Activated CD4-positive, alpha-beta T cell treated with anti-CD3 and anti-CD28 coated beads for 36 hours (primary cell): ENCODE data around the gene RNF41. TPM values are rescaled to one million over a fixed set of nuclear protein-coding genes. Genes with fewer than 3 reads are reported as not detected.
"Not testable (repeated sequence)": the region's sequence is repeated elsewhere in the genome, so short reads cannot be mapped to it uniquely, and the experiment has no call there.

Experiments
- ATAC-seq: fragments of 200-7000 bp; cut with Tn5 transposase; one replicate; pipeline ENCODE4 v1.10.0; 2021; ENCODE audit warnings: mild to moderate bottlenecking, moderate library complexity
- CTCF ChIA-PET: fragments of 350-600 bp; sonication (Branson Sonifier 250); formaldehyde crosslinking; loops from one replicate; lab custom pipeline; 2021; ENCODE audit warnings: antibody characterized with exemption; lab: Charles Lee
- POLR2A ChIA-PET: fragments of 350-600 bp; sonication (Branson Sonifier 250); formaldehyde crosslinking; loops from one replicate; lab custom pipeline; 2021; ENCODE audit warnings: antibody characterized with exemption, inconsistent platforms; lab: Charles Lee
- DNase-seq: peaks from one replicate; pipeline ENCODE4 v3.0.0-alpha.2; 2020
- H3K27ac Mint-ChIP-seq: one replicate; pipeline ENCODE4 v1.8.0; 2021; ENCODE audit warnings: mixed read lengths
- H3K27me3 Mint-ChIP-seq: one replicate; pipeline ENCODE4 v1.8.0; 2021; ENCODE audit warnings: mixed read lengths
- H3K36me3 Mint-ChIP-seq: one replicate; pipeline ENCODE4 v1.8.0; 2021; ENCODE audit warnings: low read depth, mixed read lengths
- H3K4me1 Mint-ChIP-seq: one replicate; pipeline ENCODE4 v1.8.0; 2021; ENCODE audit warnings: mixed read lengths
- H3K4me3 Mint-ChIP-seq: one replicate; pipeline ENCODE4 v1.8.0; 2021; ENCODE audit warnings: mild to moderate bottlenecking, moderate library complexity, mixed read lengths
- H3K9me3 Mint-ChIP-seq: one replicate; pipeline ENCODE4 v1.8.0; 2021; ENCODE audit warnings: low read depth, mixed read lengths
- intact Hi-C, 2 experiments: fragments of 100-400 bp; cut with DNase I in 1 of 2; cut with micrococcal nuclease in 1 of 2; formaldehyde crosslinking; loops; one replicate each; pipeline versions ENCODE4 v1.14.2 to v1.15.1; 2022 to 2024; cut with DNase I, micrococcal nuclease
- total RNA-seq, 2 experiments: library from RNA; stranded (reverse); gene quantifications; one replicate each; pipeline ENCODE4 v1.2.3, GENCODE V29; 2021

RNF41 gene
- total RNA-seq, 2 experiments from 2014 or later = 25.2 to 28.8 TPM

- H3K9me3 Mint-ChIP-seq = no peaks in the 10 kb centered on the region
- intact Hi-C loops = loop anchor here in 1 of 2 experiments (1.0 kb wide), 1 partner anchor 26 kb away; no protein-coding TSS in a partner anchor
- CTCF ChIA-PET = interaction anchor here (0.6 to 3.0 kb wide), 10 partner anchors 10 to 517 kb away, joined by 3 to 18 read pairs (median 3); partner anchors contain the start of genes RNF41 and SMARCC2
- H3K4me1 Mint-ChIP-seq = peaks cover 26% of the 10 kb centered on the region
- DNase-seq (no peak), ATAC-seq (no peak)
- H3K27ac Mint-ChIP-seq = peak overlapping the region; percentile 96
- peak overlapping the region; percentile 99 for H3K4me3 Mint-ChIP-seq
- H3K36me3 Mint-ChIP-seq = peaks cover 62% of the 10 kb centered on the region
- no peaks in the 10 kb centered on the region for H3K27me3 Mint-ChIP-seq
- POLR2A ChIA-PET = interaction anchor here (0.7 to 4.4 kb wide), 3 partner anchors 9 to 43 kb away, joined by 3 to 19 read pairs (median 16); partner anchors contain the start of genes ESYT1, MYL6B and ZC3H10
Measured at GRCh38 chr12:56160894-56161689, 60.6 kb downstream of the RNF41 start.

GRCh38 chr12:56160193-56160763 lies 61.4 kb downstream of the RNF41 start:
- H3K36me3 Mint-ChIP-seq = peaks cover 63% of the 10 kb centered on the region
- peaks cover 26% of the 10 kb centered on the region for H3K4me1 Mint-ChIP-seq
- intact Hi-C loops = loop anchor here in 1 of 2 experiments (1.0 kb wide), 1 partner anchor 27 kb away; no protein-coding TSS in a partner anchor
- H3K4me3 Mint-ChIP-seq = peak overlapping the region; percentile 99
- peak; percentile 78 for DNase-seq
- POLR2A ChIA-PET = interaction anchor here (3.2 to 4.4 kb wide), 2 partner anchors 32 to 42 kb away, joined by 16 to 19 read pairs; partner anchors contain the start of genes ESYT1 and ZC3H10
- peak; percentile 61 for ATAC-seq
- H3K9me3 Mint-ChIP-seq = no peaks in the 10 kb centered on the region
- CTCF ChIA-PET = interaction anchor here (0.6 to 1.6 kb wide), 6 partner anchors 31 to 900 kb away, joined by 3 to 6 read pairs (median 4); partner anchors contain the start of gene ESYT1
- H3K27me3 Mint-ChIP-seq = no peaks in the 10 kb centered on the region
- peak overlapping the region; percentile 96 for H3K27ac Mint-ChIP-seq

- ChIA-PET CTCF (interaction anchor here (0.5 to 1.8 kb wide), 10 partner anchors 25 to 900 kb away, joined by 3 to 10 read pairs (median 3); partner anchors contain the start of genes ESYT1 and SMARCC2), POLR2A (interaction anchor here (1.4 to 4.4 kb wide), 2 partner anchors 31 to 41 kb away, joined by 9 to 19 read pairs; partner anchors contain the start of genes ESYT1 and ZC3H10)
- Mint-ChIP-seq H3K36me3 (peaks cover 64% of the 10 kb centered on the region), H3K9me3 (no peaks in the 10 kb centered on the region), H3K27me3 (no peaks in the 10 kb centered on the region), H3K4me3 (peak overlapping the region; percentile 99), H3K4me1 (peaks cover 26% of the 10 kb centered on the region), H3K27ac (peak overlapping the region; percentile 96)
- DNase-seq (no peak), ATAC-seq (no peak)
- intact Hi-C loops = loop anchor here (1.0 to 10.0 kb wide), 4 partner anchors 28 to 925 kb away; partner anchors contain the start of genes NAB2 (in 1 of the 2) and ZC3H10 (in 1 of the 2)
Measured at GRCh38 chr12:56159482-56160192, 62.1 kb downstream of the RNF41 start.

- Mint-ChIP-seq H3K9me3 (no peaks in the 10 kb centered on the region), H3K36me3 (peaks cover 60% of the 10 kb centered on the region), H3K4me3 (peak overlapping the region; percentile 99), H3K27ac (peak overlapping the region; percentile 96), H3K27me3 (no peaks in the 10 kb centered on the region), H3K4me1 (peaks cover 26% of the 10 kb centered on the region)
- DNase-seq (peak; percentile 45), ATAC-seq (peak; percentile 1)
- ChIA-PET POLR2A (interaction anchor here (1.4 to 4.4 kb wide), 2 partner anchors 31 to 41 kb away, joined by 9 to 19 read pairs; partner anchors contain the start of genes ESYT1 and ZC3H10), CTCF (interaction anchor here (0.5 to 1.8 kb wide), 14 partner anchors 8 to 224 kb away, joined by 3 to 10 read pairs (median 4); partner anchors contain the start of genes ESYT1 and SMARCC2)
- intact Hi-C loops = loop anchor here (1.0 to 10.0 kb wide), 9 partner anchors 30 to 926 kb away; partner anchors contain the start of genes ZC3H10 (in 2 of the 2), CS (in 1 of the 2), ESYT1 (in 1 of the 2) and NAB2 (in 1 of the 2)
Measured at GRCh38 chr12:56158926-56159461, 62.7 kb downstream of the RNF41 start.

GRCh38 chr12:56158029-56158925 lies 63.4 kb downstream of the RNF41 start, which contains the start of gene MYL6:
TSS of gene MYL6 (plus strand) at chr12:56158359. CDS start at chr12:56158402, 43 bp downstream.
- Mint-ChIP-seq H3K9me3 (no peaks in the 10 kb centered on the region), H3K4me3 (peak within 1 kb of the TSS; percentile 99), H3K4me1 (peaks cover 30% of the 10 kb centered on the region), H3K36me3 (peaks cover 54% of the 10 kb centered on the region), H3K27ac (peak within 1 kb of the TSS; percentile 96), H3K27me3 (no peaks in the 10 kb centered on the region)
- peak; percentile 96 for DNase-seq
- CTCF ChIA-PET = interaction anchor here (0.5 to 1.8 kb wide), 10 partner anchors 9 to 223 kb away, joined by 3 to 10 read pairs (median 4); partner anchors contain the start of genes ESYT1 and SMARCC2
- peak; percentile 85 for ATAC-seq
- intact Hi-C loops = loop anchor here (1.0 to 10.0 kb wide), 9 partner anchors 30 to 927 kb away; partner anchors contain the start of genes ZC3H10 (in 2 of the 2), CS (in 1 of the 2), ESYT1 (in 1 of the 2) and NAB2 (in 1 of the 2)
- POLR2A ChIA-PET = interaction anchor here (0.5 to 4.4 kb wide), 4 partner anchors 18 to 1100 kb away, joined by 3 to 19 read pairs (median 9); partner anchors contain the start of genes ESYT1 and ZC3H10

GRCh38 chr12:56157201-56158028 lies 64.3 kb downstream of the RNF41 start:
- POLR2A ChIA-PET = interaction anchor here (4.4 kb wide), 1 partner anchor 29 kb away, joined by 19 read pairs; the partner anchor contains the start of gene ESYT1
- peaks cover 32% of the 10 kb centered on the region for H3K4me1 Mint-ChIP-seq
- no peaks in the 10 kb centered on the region for H3K27me3 Mint-ChIP-seq
- DNase-seq (peak; percentile 76), ATAC-seq (peak; percentile 43)
- peak overlapping the region; percentile 99 for H3K4me3 Mint-ChIP-seq
- peaks cover 50% of the 10 kb centered on the region for H3K36me3 Mint-ChIP-seq
- H3K27ac Mint-ChIP-seq = peak overlapping the region; percentile 96
- H3K9me3 Mint-ChIP-seq = no peaks in the 10 kb centered on the region
- intact Hi-C loops = loop anchor here (1.0 to 10.0 kb wide), 9 partner anchors 29 to 927 kb away; partner anchors contain the start of genes ZC3H10 (in 2 of the 2), CS (in 1 of the 2), ESYT1 (in 1 of the 2) and NAB2 (in 1 of the 2)
- CTCF ChIA-PET = interaction anchor here (0.6 to 1.8 kb wide), 6 partner anchors 21 to 307 kb away, joined by 3 to 12 read pairs (median 4); partner anchors contain the start of genes ERBB3 and ZC3H10

- intact Hi-C loops = loop anchor here in 1 of 2 experiments (10.0 kb wide), 1 partner anchor 928 kb away; the partner anchor contains the start of gene NAB2
Measured at GRCh38 chr12:56156464-56157200, 65.1 kb downstream of the RNF41 start.

More at GRCh38 chr12:56156464-56157200, 65.1 kb downstream of the RNF41 start:
- Mint-ChIP-seq H3K27ac (peak overlapping the region; percentile 96), H3K36me3 (peaks cover 46% of the 10 kb centered on the region), H3K4me1 (peaks cover 31% of the 10 kb centered on the region), H3K4me3 (peak overlapping the region; percentile 99)
- not testable (repeated sequence) for H3K27me3 Mint-ChIP-seq, DNase-seq, H3K9me3 Mint-ChIP-seq, ATAC-seq
- ChIA-PET CTCF (interaction anchor here (0.6 to 1.4 kb wide), 4 partner anchors 8 to 308 kb away, joined by 3 to 12 read pairs (median 4); partner anchors contain the start of genes ERBB3 and ZC3H10), POLR2A (interaction anchor here (0.6 to 0.7 kb wide), 2 partner anchors 10 to 1691 kb away, joined by 3 to 8 read pairs; no protein-coding TSS in a partner anchor)
